Pons (tissue), 1 donor: ENCODE measurements around the gene GLRX2.
A peak's percentile ranks its signal among the peaks of the same experiment; 100 is the strongest.

Experiments used
- DNase-seq: peaks from one replicate; pipeline ENCODE4 v3.0.0-alpha.2; 2016; ENCODE audit warnings: low spot score

The GLRX2 gene

GRCh38 chr1:193111641-193112090, 6.5 kb upstream of the GLRX2 start:
- DNase-seq, result no peak

DNA sequence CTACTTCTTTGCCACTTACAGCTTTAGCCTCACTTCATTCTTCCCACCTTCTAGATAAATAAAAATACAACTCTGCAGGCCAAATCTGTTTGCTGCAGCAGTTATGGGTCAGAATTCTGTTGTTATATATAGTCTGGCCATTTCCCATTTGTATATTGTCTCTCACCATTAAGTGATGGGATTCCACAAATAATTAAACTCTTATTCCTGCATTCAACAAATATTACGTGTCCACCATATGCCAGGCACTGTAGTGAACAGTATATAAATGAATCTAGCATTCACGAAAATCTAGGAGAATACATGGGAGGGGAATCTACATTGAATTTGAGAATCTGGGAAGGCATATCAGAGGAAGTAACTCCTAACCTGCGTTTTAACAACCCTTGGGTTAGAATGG, 5.7 kb upstream of the GLRX2 start:
- DNase-seq, result no peak

GRCh38 chr1:193110246-193110645, 5.0 kb upstream of the GLRX2 start:
- DNase-seq, result no peak

- no peak for DNase-seq
These were observed 4.4 kb upstream of the GLRX2 start for GRCh38 chr1:193109619-193110018.

GRCh38 chr1:193108471-193108870, 3.3 kb upstream of the GLRX2 start:
- DNase-seq, result no peak

DNA sequence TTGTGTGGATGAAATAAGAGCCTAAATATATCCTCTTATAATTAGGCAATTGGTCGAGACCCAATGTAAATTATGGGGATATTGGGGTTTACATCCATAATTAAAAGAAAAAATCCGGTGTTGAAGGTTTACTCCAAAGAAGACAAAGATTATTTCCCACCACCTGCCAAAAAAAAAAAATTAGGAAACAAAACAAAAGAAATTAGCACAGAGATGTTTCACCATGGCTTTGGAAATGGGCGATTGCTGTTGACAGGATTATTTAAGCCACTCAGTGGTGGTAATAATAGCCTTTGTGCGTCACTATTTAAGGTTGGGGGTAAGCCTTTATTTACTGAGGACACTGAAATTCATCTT, 585 bp upstream of the GLRX2 start:
- no peak for DNase-seq

DNA sequence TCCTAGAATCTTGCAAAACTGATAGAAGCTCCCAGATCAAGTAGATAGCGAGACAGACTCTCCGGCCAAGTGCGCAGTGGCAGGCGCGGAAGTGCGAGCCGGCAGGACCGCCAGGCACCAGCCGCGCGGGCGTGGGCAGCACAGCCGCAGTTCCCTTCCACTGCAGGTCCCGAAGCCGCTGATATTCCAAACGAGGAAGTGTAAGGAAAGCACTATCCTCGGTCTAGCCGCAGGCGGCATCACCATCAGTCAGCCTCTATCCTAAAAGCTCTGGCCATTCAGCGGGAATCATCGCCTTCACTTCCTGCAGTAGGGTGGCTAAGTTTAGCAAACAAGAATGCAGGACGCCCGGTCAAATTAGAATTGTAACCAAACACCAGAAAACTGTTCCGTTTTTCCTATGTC, 710 bp downstream of the GLRX2 start:
- DNase-seq, result peak; percentile 62

- DNase-seq, result no peak
These were observed 1.3 kb downstream of the GLRX2 start for GRCh38 chr1:193103759-193104501.

DNA sequence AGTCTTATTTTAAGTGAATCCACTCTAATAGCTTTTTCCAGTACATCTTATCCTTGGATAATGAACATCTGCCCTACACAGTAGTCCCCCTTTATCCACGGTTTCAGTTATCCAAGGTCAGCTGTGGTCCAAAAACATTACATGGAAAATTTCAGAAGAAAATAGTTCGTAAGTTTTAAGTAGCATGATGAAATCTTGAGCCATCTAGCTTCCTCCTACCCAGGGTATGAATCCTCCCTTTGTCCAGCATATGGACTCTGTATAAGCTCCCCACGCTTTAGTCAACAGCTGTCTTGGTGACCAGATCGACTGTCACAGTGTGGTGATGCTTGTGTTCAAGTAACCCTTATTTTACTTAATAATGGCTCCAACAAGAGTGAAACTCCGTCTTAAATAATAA, 2.6 kb downstream of the GLRX2 start:
- DNase-seq, result no peak

DNA sequence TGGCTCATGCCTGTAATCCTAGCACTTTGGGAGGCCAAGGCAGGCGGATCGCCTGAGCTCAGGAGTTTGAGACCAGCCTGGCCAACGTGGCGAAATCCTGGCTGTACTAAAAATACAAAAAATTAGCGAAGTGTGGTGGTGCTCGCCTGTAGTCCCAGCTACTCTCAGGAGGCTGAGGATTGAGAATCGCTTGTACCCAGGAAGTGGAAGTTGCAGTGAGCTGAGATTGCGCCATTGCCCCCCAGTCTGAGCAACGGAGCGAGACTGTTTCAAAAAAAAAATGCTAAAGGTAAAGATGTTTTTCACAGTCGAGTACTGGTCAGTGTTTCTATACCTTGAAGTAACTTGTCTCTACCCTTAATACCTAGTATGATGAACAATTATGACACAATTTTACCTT, 11.1 kb downstream of the GLRX2 start:
- DNase-seq, result no peak

DNA sequence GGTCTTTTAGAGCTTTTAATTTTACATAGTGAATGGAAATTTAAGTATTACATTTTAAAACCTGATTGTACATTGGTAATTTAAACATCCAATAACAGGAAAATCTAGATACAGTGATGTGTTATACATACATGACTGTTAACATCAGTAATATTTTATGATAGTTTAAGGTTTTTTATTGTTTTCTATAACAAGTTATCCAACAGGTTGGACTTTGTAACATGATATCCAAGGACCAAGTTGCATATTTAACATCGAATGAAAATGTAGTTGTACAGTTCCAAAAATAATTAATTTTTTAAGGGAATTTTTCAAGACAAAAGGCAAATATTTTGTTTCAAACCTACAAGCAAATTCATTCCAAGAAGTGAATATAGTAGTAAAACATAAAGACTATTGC, 14.3 kb downstream of the GLRX2 start:
- DNase-seq, result no peak

DNA sequence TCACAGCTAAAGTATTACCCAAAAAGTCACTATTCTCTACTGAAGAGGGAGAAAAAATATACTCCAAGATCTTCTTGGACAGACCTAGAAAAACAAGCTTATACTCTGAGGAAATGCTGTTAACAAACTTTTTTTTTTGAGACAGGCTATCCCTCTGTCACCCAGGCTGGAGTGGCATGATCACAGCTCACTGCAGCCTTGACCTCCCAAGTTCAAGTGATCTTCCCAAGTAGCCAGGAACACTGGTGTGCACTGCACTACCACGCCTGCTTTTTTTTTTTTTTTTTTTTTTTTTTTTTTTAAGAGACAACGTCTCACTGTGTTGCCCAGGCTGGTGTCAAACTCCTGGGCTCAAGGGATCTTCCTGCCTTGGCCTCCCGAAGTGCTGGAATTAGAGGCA, 17.3 kb downstream of the GLRX2 start:
- no peak for DNase-seq

GRCh38 chr1:193086342-193086741, 18.9 kb downstream of the GLRX2 start:
- DNase-seq, result no peak

GRCh38 chr1:193085263-193085662, 20.0 kb downstream of the GLRX2 start:
- no peak for DNase-seq

DNA sequence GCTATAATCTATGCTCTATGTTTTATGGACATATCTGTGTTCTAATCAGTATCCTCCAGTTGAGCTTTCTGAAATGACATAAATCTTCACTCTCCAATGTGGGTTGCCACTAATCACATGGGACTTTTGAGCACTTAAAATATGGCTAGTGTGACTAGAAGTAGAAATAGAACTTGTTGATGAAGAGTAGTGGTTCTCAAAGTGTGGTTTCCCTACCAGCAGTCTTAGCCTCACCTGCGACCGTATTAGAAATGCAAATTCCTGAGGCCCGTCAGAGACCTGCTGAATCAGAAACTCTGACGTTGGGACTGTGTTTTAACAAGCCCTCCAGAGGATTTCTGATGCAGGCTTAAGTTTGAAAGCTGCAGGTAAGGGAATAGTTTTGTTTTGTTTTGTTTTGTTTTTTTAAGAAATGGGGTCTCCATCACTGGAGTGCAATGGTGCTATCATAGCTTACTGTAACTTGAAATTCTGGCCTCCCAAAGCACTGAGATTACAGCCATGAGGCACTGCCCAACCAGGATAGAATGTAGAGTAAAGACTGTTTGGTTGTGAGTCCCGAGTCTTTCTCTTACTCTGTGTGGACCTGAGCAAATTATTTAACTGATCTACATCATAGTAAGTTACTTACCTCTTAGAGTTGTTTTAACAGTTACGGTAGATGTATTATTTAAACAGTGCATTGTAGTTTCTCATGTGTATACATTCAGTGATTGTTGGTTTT, 21.7 kb downstream of the GLRX2 start:
- DNase-seq, result no peak

DNA sequence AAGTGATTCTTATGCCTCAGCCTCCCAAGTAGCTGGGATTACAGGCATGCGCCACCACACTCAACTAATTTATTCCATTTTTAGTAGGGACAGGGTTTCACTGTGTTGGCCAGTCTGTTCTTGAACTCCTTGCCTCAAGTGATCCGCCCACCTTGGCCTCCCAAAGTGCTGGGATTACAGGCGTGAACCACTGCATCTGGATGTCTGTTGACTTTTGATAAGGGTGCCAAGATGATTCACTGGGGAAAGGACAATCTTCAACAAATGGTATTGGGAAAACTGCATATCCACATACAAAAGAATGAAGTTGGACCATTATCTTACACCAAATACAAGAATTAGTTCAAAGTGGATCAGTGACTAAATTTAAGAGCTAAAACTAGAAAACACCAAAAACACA, 26.0 kb downstream of the GLRX2 start:
- DNase-seq, result no peak

DNA sequence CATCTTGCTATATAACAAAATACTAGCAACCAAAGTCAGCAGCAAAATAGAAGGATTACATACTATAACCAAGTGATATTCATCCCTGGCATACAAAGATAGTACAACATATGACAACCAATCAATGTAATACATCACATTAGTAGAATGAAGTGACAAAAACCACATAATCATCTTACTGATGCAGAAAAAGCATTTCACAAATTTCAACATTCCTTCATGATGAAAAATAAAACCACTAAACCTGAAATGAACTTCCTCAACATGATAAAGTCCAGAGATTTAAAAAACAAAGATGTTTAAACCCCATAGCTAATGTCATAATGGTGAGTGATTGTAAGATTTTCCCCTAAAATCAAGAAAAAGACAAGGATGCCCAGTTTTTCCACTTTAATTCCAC, 27.2 kb downstream of the GLRX2 start:
- DNase-seq, result no peak

DNA sequence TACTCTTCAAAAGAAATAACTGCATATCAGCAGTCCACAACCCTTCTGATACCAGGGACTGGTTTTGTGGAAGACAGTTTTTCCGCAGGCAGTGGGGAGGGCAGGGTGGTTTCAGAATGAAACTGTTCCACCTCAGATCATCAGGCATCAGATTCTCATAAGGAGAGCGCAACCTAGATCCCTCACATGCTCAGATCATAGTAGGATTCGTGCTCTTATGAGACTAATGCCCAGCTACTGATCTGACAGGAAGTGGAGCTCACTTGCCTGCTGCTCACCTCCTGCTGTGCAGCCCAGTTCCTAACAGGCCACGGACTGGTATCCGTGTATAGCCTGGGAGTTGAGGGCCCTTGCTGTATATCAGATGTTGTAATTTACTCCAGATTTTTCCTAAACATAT, 34.3 kb downstream of the GLRX2 start:
- DNase-seq, result no peak

GRCh38 chr1:193070386-193070753, 34.8 kb downstream of the GLRX2 start:
- DNase-seq, result no peak

DNA sequence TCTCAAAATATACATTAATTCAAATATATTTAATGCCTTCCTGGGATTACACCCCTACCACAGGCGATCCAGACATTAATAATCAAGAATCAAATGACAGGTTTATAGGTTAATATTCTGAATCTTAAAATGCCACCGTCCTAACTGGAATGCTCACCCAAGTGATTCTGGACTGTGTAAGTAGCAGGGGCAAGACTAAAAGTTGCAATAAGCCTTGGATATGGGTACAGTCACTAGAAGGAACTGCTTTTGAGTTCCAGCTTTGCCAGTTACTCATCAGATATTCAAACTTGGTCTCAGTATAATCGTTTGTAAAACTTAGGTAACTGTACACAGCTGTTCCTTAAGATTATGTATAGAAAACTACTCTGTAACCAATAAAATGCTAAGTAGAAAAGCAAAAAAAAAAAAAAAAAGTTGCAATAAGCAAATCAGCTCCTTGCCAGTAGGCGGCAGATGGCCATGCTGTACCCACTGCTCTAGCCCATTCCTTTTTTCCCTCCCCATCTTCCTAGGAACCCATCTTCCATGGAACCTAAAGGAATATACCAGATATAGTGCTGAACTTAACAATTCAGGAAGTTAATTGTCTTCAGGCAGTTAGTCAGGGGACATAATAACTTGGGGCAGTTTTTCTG, 35.3 kb downstream of the GLRX2 start:
- no peak for DNase-seq

DNA sequence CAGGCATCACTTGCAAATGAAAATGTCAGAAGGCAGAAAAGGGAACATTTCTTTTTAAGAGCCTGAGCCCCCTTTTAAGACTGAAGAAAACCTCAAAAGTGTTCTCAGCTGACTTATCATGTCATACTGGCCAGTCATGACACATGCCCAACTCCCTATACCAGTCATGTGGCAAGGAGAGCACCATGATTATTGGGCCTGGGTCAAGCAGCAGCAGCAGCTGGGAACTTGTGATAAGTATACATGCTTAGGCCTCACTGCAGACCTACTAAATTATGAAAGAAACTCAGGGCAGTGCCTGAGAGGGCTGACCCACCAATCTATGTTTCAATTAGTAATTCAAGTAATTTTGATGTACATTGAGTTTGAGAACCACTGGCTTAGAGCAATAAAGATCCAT, 37.2 kb downstream of the GLRX2 start:
- DNase-seq, result no peak

DNA sequence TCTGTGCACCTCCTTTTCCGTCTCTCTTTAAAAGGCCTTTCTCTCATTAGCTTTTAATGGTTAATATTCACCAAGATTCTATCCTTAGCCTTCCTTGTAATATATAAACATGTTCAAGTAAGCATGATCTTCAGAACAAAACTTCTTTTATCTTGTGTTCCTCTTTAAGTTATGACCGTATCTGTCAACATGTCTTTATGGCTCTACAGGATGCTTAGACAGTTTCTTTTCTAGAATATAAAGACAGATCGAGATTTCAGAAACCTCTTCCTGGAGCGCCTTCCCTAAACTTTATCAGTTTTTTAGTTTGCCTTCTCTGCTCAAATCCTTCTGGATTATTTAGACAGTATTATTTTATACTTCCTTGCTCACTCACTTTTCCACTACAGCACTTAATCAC, 38.6 kb downstream of the GLRX2 start:
- DNase-seq, result no peak

GRCh38 chr1:193065954-193066353, 39.3 kb downstream of the GLRX2 start:
- DNase-seq, result no peak
